ENCODE measurements around the gene MRPL58.
"Not testable (repeated sequence)": the region's sequence is repeated elsewhere in the genome, so short reads cannot be mapped to it uniquely, and the experiment has no call there.

Gene MRPL58

GRCh38 chr17:75019710-75020109 lies 7.2 kb downstream of the MRPL58 start:
- no peak for DNase-seq

GRCh38 chr17:75020331-75021110 lies 8.1 kb downstream of the MRPL58 start:
- no peak for DNase-seq

GRCh38 chr17:75024686-75025397 lies 12.4 kb downstream of the MRPL58 start:
- DNase-seq, result no peak

GRCh38 chr17:75025398-75025734 lies 12.9 kb downstream of the MRPL58 start:
- not testable (repeated sequence) for DNase-seq

GRCh38 chr17:75026650-75027049 lies 14.2 kb downstream of the MRPL58 start:
- DNase-seq, result not testable (repeated sequence)

- no peak for DNase-seq
Measured at GRCh38 chr17:75030161-75030560, 17.7 kb downstream of the MRPL58 start.

- no peak for DNase-seq
Measured at GRCh38 chr17:75031972-75032719, 19.7 kb downstream of the MRPL58 start.

- DNase-seq, result no peak
Measured at GRCh38 chr17:75032720-75033280, 20.3 kb downstream of the MRPL58 start.

GRCh38 chr17:75033346-75034235 lies 21.1 kb downstream of the MRPL58 start:
- no peak for DNase-seq

- DNase-seq, result no peak
Measured at GRCh38 chr17:75034236-75034908, 21.9 kb downstream of the MRPL58 start.

- no peak for DNase-seq
Measured at GRCh38 chr17:75036643-75037268, 24.3 kb downstream of the MRPL58 start.

GRCh38 chr17:75039238-75039637 lies 26.8 kb downstream of the MRPL58 start:
- DNase-seq, result no peak

- no peak for DNase-seq
Measured at GRCh38 chr17:75041656-75042280, 29.3 kb downstream of the MRPL58 start.

GRCh38 chr17:75043789-75044188 lies 31.3 kb downstream of the MRPL58 start:
- DNase-seq, result not testable (repeated sequence)

GRCh38 chr17:75044716-75045115 lies 32.2 kb downstream of the MRPL58 start:
- no peak for DNase-seq

GRCh38 chr17:75045946-75046406 lies 33.5 kb downstream of the MRPL58 start:
- not testable (repeated sequence) for DNase-seq

GRCh38 chr17:75046407-75047289 lies 34.2 kb downstream of the MRPL58 start, which contains the start of the genes ATP5PD and KCTD2:
ATP5PD (minus strand) TSS chr17:75046969; CDS start chr17:75042650, 4,319 bp downstream.
KCTD2 (plus strand) TSS chr17:75047225; CDS start chr17:75047251, 26 bp downstream.
- peak; percentile 36 for DNase-seq

- no peak for DNase-seq
Measured at GRCh38 chr17:75047398-75048098, 35.1 kb downstream of the MRPL58 start.

Measured in cortex of kidney (tissue), 1 donor.